Suprapubic skin (tissue), 4 donors: ENCODE measurements around the gene ZNF268.

ENCODE experiments used
- POLR2A ChIP-seq, 2 donors: fragments of 450-650 bp; IDR thresholded peaks; one replicate each; pipeline ENCODE4 v1.6.1; 2017; ENCODE audit warnings: antibody characterized with exemption in 2 of 2, mild to moderate bottlenecking in 2 of 2, moderate library complexity in 2 of 2
- POLR2AphosphoS5 ChIP-seq, 3 donors: sonication (generic); formaldehyde crosslinking; IDR thresholded peaks; one replicate each; pipeline ENCODE4 v1.6.1; 2017; ENCODE audit warnings: antibody characterized with exemption in 3 of 3
- TF ChIP-seq, protein P1 (sequence below), 2 donors: fragments of 200-600 bp in 1 of 2; fragments of 450-650 bp in 1 of 2; sonication (generic) in 1 of 2; IDR thresholded peaks; one replicate each; pipeline ENCODE4 v1.5.1; 2016 to 2019; ENCODE audit warnings: antibody characterized with exemption in 2 of 2, mild to moderate bottlenecking in 1 of 2, moderate library complexity in 1 of 2

DNA sequence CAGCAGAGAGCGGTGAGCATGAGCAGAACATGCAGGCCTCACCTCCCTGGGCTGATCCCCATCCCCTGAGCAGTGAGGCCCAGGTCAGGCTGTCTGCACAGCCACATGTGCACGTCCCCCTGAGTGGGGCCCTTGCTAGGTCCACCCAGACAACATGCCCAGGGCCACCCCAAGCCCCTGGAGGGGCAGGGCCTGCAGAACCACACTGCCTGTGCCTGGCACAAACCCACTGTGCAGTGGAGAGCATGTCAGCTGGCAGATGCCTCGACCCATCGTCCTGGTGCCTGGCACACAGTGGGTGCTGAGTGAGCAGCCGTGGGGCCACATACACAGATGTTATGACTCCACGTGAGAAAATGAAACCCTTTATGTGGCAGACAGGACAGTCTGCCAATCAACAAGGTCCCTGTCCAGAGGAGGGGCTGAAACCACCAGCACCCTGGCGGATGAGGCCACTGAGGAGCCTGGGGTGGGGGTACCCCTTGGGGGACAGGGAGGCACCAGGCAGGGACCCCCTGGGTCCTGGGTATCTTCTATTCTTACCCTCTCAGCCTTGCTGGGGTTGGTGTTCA is 46.1 kb downstream of the ZNF268 start:
- no peak for TF ChIP-seq POLR2AphosphoS5 (IDR thresholded peaks at IDR 0.05)
- TF ChIP-seq, protein P1, sequence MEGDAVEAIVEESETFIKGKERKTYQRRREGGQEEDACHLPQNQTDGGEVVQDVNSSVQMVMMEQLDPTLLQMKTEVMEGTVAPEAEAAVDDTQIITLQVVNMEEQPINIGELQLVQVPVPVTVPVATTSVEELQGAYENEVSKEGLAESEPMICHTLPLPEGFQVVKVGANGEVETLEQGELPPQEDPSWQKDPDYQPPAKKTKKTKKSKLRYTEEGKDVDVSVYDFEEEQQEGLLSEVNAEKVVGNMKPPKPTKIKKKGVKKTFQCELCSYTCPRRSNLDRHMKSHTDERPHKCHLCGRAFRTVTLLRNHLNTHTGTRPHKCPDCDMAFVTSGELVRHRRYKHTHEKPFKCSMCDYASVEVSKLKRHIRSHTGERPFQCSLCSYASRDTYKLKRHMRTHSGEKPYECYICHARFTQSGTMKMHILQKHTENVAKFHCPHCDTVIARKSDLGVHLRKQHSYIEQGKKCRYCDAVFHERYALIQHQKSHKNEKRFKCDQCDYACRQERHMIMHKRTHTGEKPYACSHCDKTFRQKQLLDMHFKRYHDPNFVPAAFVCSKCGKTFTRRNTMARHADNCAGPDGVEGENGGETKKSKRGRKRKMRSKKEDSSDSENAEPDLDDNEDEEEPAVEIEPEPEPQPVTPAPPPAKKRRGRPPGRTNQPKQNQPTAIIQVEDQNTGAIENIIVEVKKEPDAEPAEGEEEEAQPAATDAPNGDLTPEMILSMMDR (IDR thresholded peaks at IDR 0.05): no peak
- TF ChIP-seq POLR2A (IDR thresholded peaks at IDR 0.05): no peak
